Hepatocyte (in vitro differentiated cells): ENCODE data around the gene SLC17A5. TPM values are rescaled to one million over a fixed set of nuclear protein-coding genes. Genes with fewer than 3 reads are reported as not detected.

Experiments used
- DNase-seq: peaks from one replicate; pipeline ENCODE4 v3.0.0-alpha.2; 2016; ENCODE audit warnings: low spot score
- H2AFZ ChIP-seq: fragments of 200-600 bp; sonication (generic); 2 replicates; pipeline ENCODE4 v1.6.0; 2016; ENCODE audit warnings: antibody characterized with exemption, mild to moderate bottlenecking
- H3K27ac ChIP-seq: fragments of 200-600 bp; sonication (generic); 2 replicates; pipeline ENCODE4 v1.5.1; 2016; ENCODE audit warnings: mild to moderate bottlenecking
- H3K27me3 ChIP-seq: fragments of 200-600 bp; sonication (generic); 2 replicates; pipeline ENCODE4 v1.6.1; 2016
- H3K36me3 ChIP-seq: fragments of 200-600 bp; sonication (generic); replicated peaks from 2 replicates; pipeline ENCODE4 v1.5.1; 2016; ENCODE audit warnings: low read depth; ENCODE audit not compliant: insufficient read depth
- H3K4me1 ChIP-seq: fragments of 200-600 bp; sonication (generic); 2 replicates; pipeline ENCODE4 v1.5.1; 2016; ENCODE audit warnings: mild to moderate bottlenecking, moderate library complexity; ENCODE audit not compliant: insufficient read depth
- H3K4me2 ChIP-seq: fragments of 200-600 bp; sonication (generic); 2 replicates; pipeline ENCODE4 v1.6.0; 2016
- H3K4me3 ChIP-seq: fragments of 200-600 bp; sonication (generic); 2 replicates; pipeline ENCODE4 v1.5.1; 2016; ENCODE audit warnings: mild to moderate bottlenecking
- H3K79me2 ChIP-seq: fragments of 200-600 bp; sonication (generic); 2 replicates; pipeline ENCODE4 v1.6.0; 2017; ENCODE audit warnings: mild to moderate bottlenecking
- H3K9me2 ChIP-seq: fragments of 200-600 bp; sonication (generic); replicated peaks from 2 replicates; pipeline ENCODE4 v1.6.0; 2017; ENCODE audit warnings: mild to moderate bottlenecking; ENCODE audit not compliant: insufficient read depth
- H3K9me3 ChIP-seq: fragments of 200-600 bp; sonication (generic); 2 replicates; pipeline ENCODE4 v1.5.1; 2016; ENCODE audit warnings: low read depth, mild to moderate bottlenecking
- H4K20me1 ChIP-seq: fragments of 200-600 bp; sonication (generic); 2 replicates; pipeline ENCODE4 v1.6.0; 2016; ENCODE audit warnings: mild to moderate bottlenecking; ENCODE audit not compliant: insufficient read depth, poor library complexity, severe bottlenecking
- EZH2 ChIP-seq: fragments of 200-600 bp; sonication (generic); IDR thresholded peaks from 2 replicates; pipeline ENCODE4 v1.6.1; 2016; ENCODE audit warnings: antibody characterized with exemption, mild to moderate bottlenecking, borderline replicate concordance
- EZH2phosphoT487 ChIP-seq: fragments of 200-600 bp; sonication (generic); IDR thresholded peaks from one replicate; pipeline ENCODE4 v1.6.1; 2018; ENCODE audit warnings: antibody characterized with exemption, mild to moderate bottlenecking, low read depth, moderate library complexity; ENCODE audit not compliant: unreplicated experiment, severe bottlenecking
- WGBS: methylation state at CpG from one replicate; pipeline ENCODE4 v1.1.6; 2016; ENCODE audit warnings: low lambda C conversion rate; ENCODE audit errors: missing lambda C conversion rate; 5-methylcytosine and 5-hydroxymethylcytosine counted together
- polyA plus RNA-seq: library from polyadenylated mRNA; unstranded; fragments of >200 nt; fragmentation: Nextera tagmentation; extraction: Ambion mirVana; gene quantifications from 2 replicates; pipeline ENCODE4 v1.2.1, GENCODE V29; 2016
- total RNA-seq: library from RNA; depleted of rRNA; stranded (reverse); fragments of >200 nt; gene quantifications from 2 replicates; pipeline ENCODE4 v1.2.3, GENCODE V29; 2014
- TF ChIP-seq, protein P1 (sequence below): fragments of 200-600 bp; sonication (generic); IDR thresholded peaks from 2 replicates; pipeline ENCODE4 v1.5.1; 2016; ENCODE audit warnings: antibody characterized with exemption, mild to moderate bottlenecking; ENCODE audit not compliant: poor library complexity

Gene SLC17A5
- total and polyA plus RNA-seq, 2 experiments from 2014 or later = 47.7 to 76.9 TPM

- Histone ChIP-seq H3K4me2 (no peak overlapping the region), H4K20me1 (no peaks in the 10 kb centered on the region), H3K27ac (peak overlapping the region; percentile 75), H3K79me2 (no peaks in the 10 kb centered on the region), H3K9me3 (no peaks in the 10 kb centered on the region), H2AFZ (no peak overlapping the region), H3K4me3 (no peak overlapping the region), H3K4me1 (peaks cover 4% of the 10 kb centered on the region), H3K36me3 (no peaks in the 10 kb centered on the region), H3K27me3 (no peaks in the 10 kb centered on the region), H3K9me2 (no peaks in the 10 kb centered on the region)
- TF ChIP-seq EZH2phosphoT487 (no peak), EZH2 (no peak)
- WGBS = 52% methylated on average over 3 of the region's 3 CpGs
- DNase-seq = no peak
Measured at GRCh38 chr6:73665686-73666319, 12.0 kb upstream of the SLC17A5 start.

GRCh38 chr6:73664701-73665100, 10.9 kb upstream of the SLC17A5 start:
- Histone ChIP-seq H3K9me3 (no peaks in the 10 kb centered on the region), H3K9me2 (no peaks in the 10 kb centered on the region), H3K79me2 (no peaks in the 10 kb centered on the region), H3K27ac (peak overlapping the region; percentile 75), H2AFZ (no peak overlapping the region), H3K36me3 (no peaks in the 10 kb centered on the region), H3K4me1 (peaks cover 4% of the 10 kb centered on the region), H3K4me2 (no peak overlapping the region), H3K27me3 (no peaks in the 10 kb centered on the region), H4K20me1 (no peaks in the 10 kb centered on the region), H3K4me3 (no peak overlapping the region)
- no peak for DNase-seq
- WGBS = 84% methylated on average over 2 of the region's 2 CpGs
- TF ChIP-seq, protein P1, sequence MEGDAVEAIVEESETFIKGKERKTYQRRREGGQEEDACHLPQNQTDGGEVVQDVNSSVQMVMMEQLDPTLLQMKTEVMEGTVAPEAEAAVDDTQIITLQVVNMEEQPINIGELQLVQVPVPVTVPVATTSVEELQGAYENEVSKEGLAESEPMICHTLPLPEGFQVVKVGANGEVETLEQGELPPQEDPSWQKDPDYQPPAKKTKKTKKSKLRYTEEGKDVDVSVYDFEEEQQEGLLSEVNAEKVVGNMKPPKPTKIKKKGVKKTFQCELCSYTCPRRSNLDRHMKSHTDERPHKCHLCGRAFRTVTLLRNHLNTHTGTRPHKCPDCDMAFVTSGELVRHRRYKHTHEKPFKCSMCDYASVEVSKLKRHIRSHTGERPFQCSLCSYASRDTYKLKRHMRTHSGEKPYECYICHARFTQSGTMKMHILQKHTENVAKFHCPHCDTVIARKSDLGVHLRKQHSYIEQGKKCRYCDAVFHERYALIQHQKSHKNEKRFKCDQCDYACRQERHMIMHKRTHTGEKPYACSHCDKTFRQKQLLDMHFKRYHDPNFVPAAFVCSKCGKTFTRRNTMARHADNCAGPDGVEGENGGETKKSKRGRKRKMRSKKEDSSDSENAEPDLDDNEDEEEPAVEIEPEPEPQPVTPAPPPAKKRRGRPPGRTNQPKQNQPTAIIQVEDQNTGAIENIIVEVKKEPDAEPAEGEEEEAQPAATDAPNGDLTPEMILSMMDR = no peak
- no peak for TF ChIP-seq EZH2phosphoT487
- no peak for TF ChIP-seq EZH2

GRCh38 chr6:73657201-73657600, 3.4 kb upstream of the SLC17A5 start:
- no peaks in the 10 kb centered on the region for H3K27me3 ChIP-seq
- no peak overlapping the region for H3K4me3 ChIP-seq
- TF ChIP-seq, protein P1 = no peak
- TF ChIP-seq EZH2 (no peak), EZH2phosphoT487 (no peak)
- H3K27ac ChIP-seq = no peak overlapping the region
- H3K36me3 ChIP-seq = no peaks in the 10 kb centered on the region
- H3K9me3 ChIP-seq = no peaks in the 10 kb centered on the region
- WGBS = 86% methylated on average over 3 of the region's 3 CpGs
- DNase-seq = no peak
- H3K79me2 ChIP-seq = peaks cover 5% of the 10 kb centered on the region
- no peak overlapping the region for H2AFZ ChIP-seq
- no peak overlapping the region for H3K4me2 ChIP-seq
- H4K20me1 ChIP-seq = no peaks in the 10 kb centered on the region
- H3K9me2 ChIP-seq = no peaks in the 10 kb centered on the region
- peaks cover 7% of the 10 kb centered on the region for H3K4me1 ChIP-seq

DNA sequence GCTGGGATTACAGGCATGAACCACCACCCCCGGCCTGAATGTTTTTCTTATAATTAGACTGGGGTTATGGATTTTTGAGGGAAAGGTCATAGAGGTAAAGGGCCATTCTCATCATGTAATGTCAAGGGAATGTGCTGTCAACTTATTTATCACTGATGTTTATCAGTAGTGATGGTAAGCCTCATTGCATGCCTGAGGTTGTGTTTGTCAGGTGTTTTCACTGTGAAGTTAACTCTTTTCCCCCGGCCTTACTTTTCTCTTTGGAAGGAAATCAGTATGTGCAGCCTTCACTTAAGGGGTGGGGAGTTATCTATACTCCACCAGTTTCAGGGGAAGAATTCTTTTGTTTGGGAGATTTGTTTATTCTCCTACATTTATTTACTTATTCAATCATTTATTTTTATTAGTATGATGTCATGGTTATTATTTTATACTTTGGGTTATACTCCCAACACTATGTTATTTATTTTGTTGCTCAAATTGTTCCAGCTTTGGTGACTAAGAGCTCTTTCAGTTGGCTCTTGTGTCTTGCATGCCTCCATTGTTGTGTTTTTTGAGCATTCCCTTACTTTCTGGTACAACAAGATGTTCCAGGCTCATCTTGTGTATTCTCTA, 2.8 kb upstream of the SLC17A5 start:
- TF ChIP-seq, protein P1 = no peak
- WGBS = 78% methylated on average over 2 of the region's 2 CpGs

More for the DNA sequence above, 2.8 kb upstream of the SLC17A5 start:
- Histone ChIP-seq H3K36me3 (no peaks in the 10 kb centered on the region), H3K4me2 (no peak overlapping the region), H3K4me1 (peaks cover 7% of the 10 kb centered on the region), H3K79me2 (peaks cover 10% of the 10 kb centered on the region), H3K9me3 (no peaks in the 10 kb centered on the region), H3K27ac (no peak overlapping the region), H3K4me3 (no peak overlapping the region), H4K20me1 (no peaks in the 10 kb centered on the region), H2AFZ (no peak overlapping the region), H3K27me3 (no peaks in the 10 kb centered on the region), H3K9me2 (no peaks in the 10 kb centered on the region)
- no peak for DNase-seq
